Stimulated activated CD4-positive, alpha-beta T cell treated with anti-CD3 and anti-CD28 coated beads, Interleukin-1b, Interleukin-23, amount 100 ng/mL, for 4 hours (primary cell): Measurements from ENCODE around the gene OXSR1.
"Not testable (repeated sequence)": the region's sequence is repeated elsewhere in the genome, so short reads cannot be mapped to it uniquely, and the experiment has no call there.

ENCODE experiments used
- DNase-seq, 2 donors: peaks; one replicate each; pipeline ENCODE4 v3.0.0-alpha.2; 2020; ENCODE audit warnings: low read depth in 2 of 2

Gene OXSR1

GRCh38 chr3:38127611-38128302 is 37.6 kb upstream of the OXSR1 start:
- no peak for DNase-seq

GRCh38 chr3:38128303-38128655 is 37.1 kb upstream of the OXSR1 start:
- no peak for DNase-seq

GRCh38 chr3:38129058-38129457 is 36.3 kb upstream of the OXSR1 start:
- DNase-seq = no peak

- no peak for DNase-seq
Measured at GRCh38 chr3:38130631-38131065, 34.7 kb upstream of the OXSR1 start.

GRCh38 chr3:38131621-38132369 is 33.5 kb upstream of the OXSR1 start:
- DNase-seq = no peak

GRCh38 chr3:38133209-38133556 is 32.2 kb upstream of the OXSR1 start:
- DNase-seq = no peak

GRCh38 chr3:38133557-38134405 is 31.6 kb upstream of the OXSR1 start:
- DNase-seq = no peak

GRCh38 chr3:38134517-38135143 is 30.7 kb upstream of the OXSR1 start:
- not testable (repeated sequence) for DNase-seq

GRCh38 chr3:38135621-38136277 is 29.6 kb upstream of the OXSR1 start:
- not testable (repeated sequence) for DNase-seq

- DNase-seq = no peak
Measured at GRCh38 chr3:38136393-38136776, 29.0 kb upstream of the OXSR1 start.

GRCh38 chr3:38136777-38137614 is 28.3 kb upstream of the OXSR1 start, which contains the start of gene ACAA1:
Gene ACAA1, minus strand, starts transcription at chr3:38137127. Its CDS starts 92 bp downstream, at chr3:38137035.
- DNase-seq = peak; percentile 91 to 94

- no peak for DNase-seq
Measured at GRCh38 chr3:38137615-38138348, 27.6 kb upstream of the OXSR1 start.

- DNase-seq = peak; percentile 76 to 77
Measured at GRCh38 chr3:38138349-38139190, 26.8 kb upstream of the OXSR1 start, which contains the start of gene MYD88. Gene MYD88, plus strand, starts transcription at chr3:38138661. Its CDS starts 40 bp downstream, at chr3:38138701.

GRCh38 chr3:38139191-38139590 is 26.1 kb upstream of the OXSR1 start:
- no peak for DNase-seq

GRCh38 chr3:38139652-38140051 is 25.7 kb upstream of the OXSR1 start:
- no peak for DNase-seq

GRCh38 chr3:38140326-38141172 is 24.8 kb upstream of the OXSR1 start:
- DNase-seq = no peak

- no peak for DNase-seq
Measured at GRCh38 chr3:38141173-38141951, 24.0 kb upstream of the OXSR1 start.
